ENCODE measurements around the gene HMGN5. TPM values are rescaled to one million over a fixed set of nuclear protein-coding genes. Genes with fewer than 3 reads are reported as not detected.

Gene HMGN5, protein sequence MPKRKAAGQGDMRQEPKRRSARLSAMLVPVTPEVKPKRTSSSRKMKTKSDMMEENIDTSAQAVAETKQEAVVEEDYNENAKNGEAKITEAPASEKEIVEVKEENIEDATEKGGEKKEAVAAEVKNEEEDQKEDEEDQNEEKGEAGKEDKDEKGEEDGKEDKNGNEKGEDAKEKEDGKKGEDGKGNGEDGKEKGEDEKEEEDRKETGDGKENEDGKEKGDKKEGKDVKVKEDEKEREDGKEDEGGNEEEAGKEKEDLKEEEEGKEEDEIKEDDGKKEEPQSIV
- not detected for total RNA-seq

DNA sequence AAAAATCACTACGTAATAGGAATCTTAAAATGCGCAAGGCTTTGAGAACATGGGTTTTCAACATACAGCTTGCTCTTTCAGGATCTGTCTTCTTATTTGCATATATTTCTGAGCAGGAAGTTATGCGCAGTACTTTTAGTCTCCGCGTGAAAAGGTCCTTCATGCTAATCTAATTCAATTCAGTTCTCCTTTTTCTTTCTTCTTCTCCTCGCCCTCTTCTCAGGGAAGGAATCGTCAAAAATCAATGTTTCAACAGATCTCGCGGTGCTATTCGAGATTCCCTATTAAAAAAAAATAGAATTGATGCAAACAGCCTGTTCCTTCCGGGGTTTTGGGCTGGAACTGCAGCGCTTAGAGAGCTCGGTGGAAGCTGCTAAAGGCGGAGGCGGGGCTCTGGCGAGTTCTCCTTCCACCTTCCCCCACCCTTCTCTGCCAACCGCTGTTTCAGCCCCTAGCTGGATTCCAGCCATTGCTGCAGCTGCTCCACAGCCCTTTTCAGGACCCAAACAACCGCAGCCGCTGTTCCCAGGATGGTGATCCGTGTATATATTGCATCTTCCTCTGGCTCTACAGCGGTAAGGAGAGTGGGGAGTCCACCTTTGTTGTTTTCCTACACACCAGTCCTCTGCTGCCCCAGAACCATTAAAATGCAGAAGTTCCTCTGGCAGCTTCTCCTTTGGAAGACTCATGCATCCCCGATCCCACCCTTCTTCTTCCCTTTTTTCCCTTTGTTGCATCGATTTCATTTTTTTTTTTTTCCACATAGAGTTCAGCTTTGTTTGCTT, at the start of gene HMGN5, which contains the start of gene SH3BGRL:
TSS of gene HMGN5 (minus strand) at position 243 of the 785 bp plus-strand sequence. CDS start 80,364 bp downstream, outside the sequence.
TSS of gene SH3BGRL (plus strand) at position 432 of the 785 bp plus-strand sequence. CDS start at position 531, 99 bp downstream.
- Histone ChIP-seq H3K27me3 (ENCODE audit: control insufficient read depth in 3 of 3, insufficient read depth in 3 of 3, low read length in 3 of 3) (no peaks in the 10 kb centered on the region), H3K9me3 (ENCODE audit: control insufficient read depth in 3 of 3, low read length in 3 of 3) (no peaks in the 10 kb centered on the region), H3K4me3 (ENCODE audit: low read length in 3 of 3) (peak within 1 kb of the TSS; percentile 65 to 85 (median 76))

DNA sequence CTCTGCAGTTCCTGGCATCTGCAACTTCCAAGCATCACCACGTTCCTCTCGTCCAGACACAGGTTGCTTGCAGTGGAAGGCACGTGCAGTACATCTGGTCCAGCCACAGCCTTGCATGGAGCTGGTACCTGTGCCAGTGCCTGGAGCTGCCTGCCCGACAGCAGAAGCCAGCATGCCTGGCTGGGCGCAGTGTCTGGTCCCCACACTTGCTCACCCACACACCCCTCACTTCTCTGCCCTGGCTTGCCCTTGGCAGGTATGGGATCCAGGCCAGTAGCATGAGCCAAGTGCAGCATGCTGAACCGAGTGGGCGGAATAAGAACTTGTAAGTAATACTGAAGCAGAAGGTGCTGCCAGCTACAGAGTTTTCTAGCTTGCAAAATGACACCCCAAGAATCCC, 40.0 kb upstream of the HMGN5 start:
- Histone ChIP-seq H3K27ac (ENCODE audit: low read depth, low read length) (no peak overlapping the region), H3K9me3 (ENCODE audit: control insufficient read depth in 3 of 3, low read length in 3 of 3) (peaks cover 0 to 3% (median 0%) of the 10 kb centered on the region in 3 donors), H3K4me1 (ENCODE audit: control insufficient read depth in 3 of 3, insufficient read depth in 3 of 3, low read length in 3 of 3) (no peaks in the 10 kb centered on the region), H3K36me3 (ENCODE audit: control insufficient read depth in 3 of 3, insufficient read depth in 3 of 3, low read length in 3 of 3) (no peaks in the 10 kb centered on the region), H3K27me3 (ENCODE audit: control insufficient read depth in 3 of 3, insufficient read depth in 3 of 3, low read length in 3 of 3) (no peaks in the 10 kb centered on the region), H3K4me3 (ENCODE audit: low read length in 3 of 3) (no peak overlapping the region), H3K9ac (ENCODE audit: low read depth in 1 of 3, low read length in 3 of 3) (no peak overlapping the region)

More for the DNA sequence above, at the start of gene HMGN5, which contains the start of gene SH3BGRL:
- peak within 1 kb of the TSS; percentile 67 for H3K27ac ChIP-seq (ENCODE audit: low read depth, low read length)
- peaks cover 0 to 2% (median 0%) of the 10 kb centered on the region in 3 donors for H3K4me1 ChIP-seq (ENCODE audit: control insufficient read depth in 3 of 3, insufficient read depth in 3 of 3, low read length in 3 of 3)
- no peaks in the 10 kb centered on the region for H3K36me3 ChIP-seq (ENCODE audit: control insufficient read depth in 3 of 3, insufficient read depth in 3 of 3, low read length in 3 of 3)
- H3K9ac ChIP-seq (ENCODE audit: low read depth in 1 of 3, low read length in 3 of 3): peak within 1 kb of the TSS; percentile 28 to 81 (median 75)

DNA sequence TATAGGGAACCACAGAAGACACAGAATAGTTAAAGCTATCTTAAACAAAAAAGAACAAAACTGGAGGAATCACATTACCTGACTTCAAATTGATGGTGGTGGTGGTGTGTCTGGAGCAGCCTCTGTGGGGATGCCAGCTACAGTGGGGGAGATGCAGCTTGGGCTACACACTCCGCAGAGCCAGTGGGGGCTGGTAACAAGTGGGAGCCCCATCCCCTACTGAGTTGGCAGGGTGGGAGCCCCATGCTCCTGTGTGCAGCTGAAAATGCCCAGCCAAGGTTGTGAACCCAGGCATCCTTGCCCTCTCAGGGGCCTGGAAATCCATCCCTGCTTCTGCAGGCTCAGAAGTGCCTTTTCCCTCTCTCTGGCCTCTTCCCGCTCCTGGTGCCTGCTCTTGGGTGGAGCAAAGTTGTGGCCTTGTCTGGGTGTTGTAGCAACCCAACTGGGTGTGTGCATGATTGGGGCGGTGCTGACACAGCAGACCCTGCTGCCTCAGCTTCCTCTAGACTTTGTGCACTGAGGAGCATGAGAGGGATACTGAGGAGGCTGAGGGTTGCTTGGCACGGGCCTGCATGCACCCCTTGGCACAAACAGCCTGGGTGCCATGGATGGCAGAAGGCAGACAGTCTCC, 39.1 kb upstream of the HMGN5 start:
- Histone ChIP-seq H3K4me1 (ENCODE audit: control insufficient read depth in 3 of 3, insufficient read depth in 3 of 3, low read length in 3 of 3) (no peaks in the 10 kb centered on the region), H3K27me3 (ENCODE audit: control insufficient read depth in 3 of 3, insufficient read depth in 3 of 3, low read length in 3 of 3) (no peaks in the 10 kb centered on the region), H3K36me3 (ENCODE audit: control insufficient read depth in 3 of 3, insufficient read depth in 3 of 3, low read length in 3 of 3) (no peaks in the 10 kb centered on the region), H3K27ac (ENCODE audit: low read depth, low read length) (no peak overlapping the region), H3K9me3 (ENCODE audit: control insufficient read depth in 3 of 3, low read length in 3 of 3) (peaks cover 0 to 3% (median 0%) of the 10 kb centered on the region in 3 donors), H3K4me3 (ENCODE audit: low read length in 3 of 3) (no peak overlapping the region), H3K9ac (ENCODE audit: low read depth in 1 of 3, low read length in 3 of 3) (no peak overlapping the region)

DNA sequence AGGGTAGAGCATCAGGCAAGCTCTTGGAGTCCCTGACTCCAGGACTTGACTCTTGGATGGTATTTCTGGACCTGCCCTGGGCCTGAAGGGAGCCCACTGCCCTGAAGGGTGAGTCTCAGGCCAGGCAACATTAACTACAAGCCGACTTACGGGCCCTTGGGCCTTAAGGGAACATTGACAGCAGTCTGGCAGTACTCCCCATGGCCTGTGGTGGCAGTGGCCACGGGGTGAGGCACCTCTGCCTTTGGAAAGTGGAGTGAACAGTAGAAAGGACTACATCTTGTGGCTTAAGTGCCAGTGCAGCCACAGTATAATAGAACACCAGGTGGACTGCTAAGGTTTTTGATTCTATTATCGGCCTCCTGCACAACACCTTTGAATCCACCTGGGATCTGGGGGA, 36.5 kb upstream of the HMGN5 start:
- H3K27ac ChIP-seq (ENCODE audit: low read depth, low read length): no peak overlapping the region
- H3K9me3 ChIP-seq (ENCODE audit: control insufficient read depth in 3 of 3, low read length in 3 of 3): peaks cover 0 to 3% (median 0%) of the 10 kb centered on the region in 3 donors
- no peak overlapping the region for H3K4me3 ChIP-seq (ENCODE audit: low read length in 3 of 3)
- no peak overlapping the region for H3K9ac ChIP-seq (ENCODE audit: low read depth in 1 of 3, low read length in 3 of 3)
- H3K27me3 ChIP-seq (ENCODE audit: control insufficient read depth in 3 of 3, insufficient read depth in 3 of 3, low read length in 3 of 3): no peaks in the 10 kb centered on the region
- no peaks in the 10 kb centered on the region for H3K36me3 ChIP-seq (ENCODE audit: control insufficient read depth in 3 of 3, insufficient read depth in 3 of 3, low read length in 3 of 3)
- H3K4me1 ChIP-seq (ENCODE audit: control insufficient read depth in 3 of 3, insufficient read depth in 3 of 3, low read length in 3 of 3): no peaks in the 10 kb centered on the region

DNA sequence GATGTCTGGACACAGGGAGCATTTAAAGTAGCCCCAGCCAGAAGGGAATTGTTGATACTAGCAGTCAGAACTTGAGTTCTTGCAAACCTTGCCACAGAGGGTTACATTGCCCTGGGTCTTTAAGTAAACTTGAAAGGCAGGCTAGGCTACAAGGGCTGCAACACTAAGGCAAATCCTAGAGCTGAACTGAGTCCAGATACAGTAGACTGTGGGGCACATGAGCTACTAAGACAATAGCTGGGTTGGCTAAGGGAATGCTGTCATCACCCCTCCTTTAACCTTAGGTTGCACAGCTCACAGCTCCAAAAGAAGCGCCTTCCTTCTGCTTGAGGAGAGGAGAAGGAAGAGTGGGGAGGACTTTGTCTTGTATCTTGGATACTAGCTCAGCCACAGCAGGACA, 35.8 kb upstream of the HMGN5 start:
- Histone ChIP-seq H3K4me1 (ENCODE audit: control insufficient read depth in 3 of 3, insufficient read depth in 3 of 3, low read length in 3 of 3) (no peaks in the 10 kb centered on the region), H3K36me3 (ENCODE audit: control insufficient read depth in 3 of 3, insufficient read depth in 3 of 3, low read length in 3 of 3) (no peaks in the 10 kb centered on the region), H3K9me3 (ENCODE audit: control insufficient read depth in 3 of 3, low read length in 3 of 3) (peaks cover 0 to 3% (median 0%) of the 10 kb centered on the region in 3 donors), H3K27me3 (ENCODE audit: control insufficient read depth in 3 of 3, insufficient read depth in 3 of 3, low read length in 3 of 3) (no peaks in the 10 kb centered on the region), H3K27ac (ENCODE audit: low read depth, low read length) (no peak overlapping the region), H3K9ac (ENCODE audit: low read depth in 1 of 3, low read length in 3 of 3) (no peak overlapping the region), H3K4me3 (ENCODE audit: low read length in 3 of 3) (no peak overlapping the region)

DNA sequence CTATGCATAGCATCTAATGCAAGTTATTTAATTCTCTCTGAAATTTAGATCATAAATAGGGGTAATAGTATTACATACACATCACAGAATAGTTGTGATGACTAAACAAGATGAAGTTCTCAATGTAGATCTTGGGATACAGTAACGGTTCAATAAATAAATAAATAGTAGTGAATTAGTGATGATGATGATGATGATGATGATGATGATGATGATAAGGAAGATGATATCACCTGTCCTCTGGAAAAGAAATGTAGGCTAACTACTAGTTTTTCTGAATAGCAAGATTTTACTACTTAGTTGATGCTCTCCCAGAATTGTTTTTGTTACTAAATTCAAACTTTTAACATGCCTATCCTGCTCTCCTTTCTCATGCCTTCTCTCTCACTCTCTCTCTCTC, 30.5 kb upstream of the HMGN5 start:
- no peaks in the 10 kb centered on the region for H3K27me3 ChIP-seq (ENCODE audit: control insufficient read depth in 3 of 3, insufficient read depth in 3 of 3, low read length in 3 of 3)
- no peaks in the 10 kb centered on the region for H3K36me3 ChIP-seq (ENCODE audit: control insufficient read depth in 3 of 3, insufficient read depth in 3 of 3, low read length in 3 of 3)
- no peak overlapping the region for H3K4me3 ChIP-seq (ENCODE audit: low read length in 3 of 3)
- no peaks in the 10 kb centered on the region for H3K4me1 ChIP-seq (ENCODE audit: control insufficient read depth in 3 of 3, insufficient read depth in 3 of 3, low read length in 3 of 3)
- H3K9me3 ChIP-seq (ENCODE audit: control insufficient read depth in 3 of 3, low read length in 3 of 3): no peaks in the 10 kb centered on the region
- no peak overlapping the region for H3K9ac ChIP-seq (ENCODE audit: low read depth in 1 of 3, low read length in 3 of 3)
- H3K27ac ChIP-seq (ENCODE audit: low read depth, low read length): no peak overlapping the region

DNA sequence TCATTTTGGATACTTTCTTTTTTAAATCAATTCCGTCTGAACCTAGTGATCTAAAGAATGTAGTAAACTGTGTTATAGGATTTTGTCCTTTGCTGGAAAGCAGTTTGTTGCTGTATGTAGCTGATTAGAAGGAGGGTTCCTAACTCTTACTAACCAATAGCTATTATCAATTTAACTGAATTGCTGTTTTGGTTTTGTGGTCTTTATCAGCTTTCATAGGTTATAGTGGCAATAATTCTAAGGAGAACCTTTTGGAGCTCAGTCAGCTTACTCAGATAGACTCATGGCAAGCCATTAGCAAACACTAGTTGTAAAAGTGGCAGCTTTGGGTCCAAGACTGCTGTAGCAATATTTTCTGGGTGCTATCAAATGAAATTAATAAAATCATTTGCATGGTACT, 29.8 kb upstream of the HMGN5 start:
- Histone ChIP-seq H3K9ac (ENCODE audit: low read depth in 1 of 3, low read length in 3 of 3) (no peak overlapping the region), H3K4me3 (ENCODE audit: low read length in 3 of 3) (no peak overlapping the region), H3K36me3 (ENCODE audit: control insufficient read depth in 3 of 3, insufficient read depth in 3 of 3, low read length in 3 of 3) (no peaks in the 10 kb centered on the region)

DNA sequence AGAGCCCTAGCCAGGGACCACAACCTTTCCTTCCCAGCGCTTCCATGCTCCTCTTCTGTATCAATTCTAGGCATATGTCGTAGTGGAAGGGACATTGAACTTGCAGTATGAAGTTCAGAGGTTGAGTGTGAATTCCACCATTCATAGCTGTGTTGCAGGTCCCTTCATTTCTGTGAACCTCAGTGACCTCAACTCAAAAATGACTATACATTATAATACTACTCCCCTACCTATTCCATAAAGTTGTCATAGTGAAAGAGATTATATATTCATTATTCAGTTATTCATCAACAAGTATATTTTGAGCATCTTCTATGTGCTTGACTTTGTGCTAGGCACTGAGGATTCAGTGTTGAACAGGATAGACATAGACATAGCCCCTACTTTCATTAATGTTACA, 28.2 kb upstream of the HMGN5 start:
- H3K9me3 ChIP-seq (ENCODE audit: control insufficient read depth in 3 of 3, low read length in 3 of 3): no peaks in the 10 kb centered on the region
- no peak overlapping the region for H3K9ac ChIP-seq (ENCODE audit: low read depth in 1 of 3, low read length in 3 of 3)
- no peak overlapping the region for H3K27ac ChIP-seq (ENCODE audit: low read depth, low read length)

More for the DNA sequence above, 29.8 kb upstream of the HMGN5 start:
- Histone ChIP-seq H3K27ac (ENCODE audit: low read depth, low read length) (no peak overlapping the region), H3K27me3 (ENCODE audit: control insufficient read depth in 3 of 3, insufficient read depth in 3 of 3, low read length in 3 of 3) (no peaks in the 10 kb centered on the region), H3K9me3 (ENCODE audit: control insufficient read depth in 3 of 3, low read length in 3 of 3) (no peaks in the 10 kb centered on the region), H3K4me1 (ENCODE audit: control insufficient read depth in 3 of 3, insufficient read depth in 3 of 3, low read length in 3 of 3) (no peaks in the 10 kb centered on the region)

DNA sequence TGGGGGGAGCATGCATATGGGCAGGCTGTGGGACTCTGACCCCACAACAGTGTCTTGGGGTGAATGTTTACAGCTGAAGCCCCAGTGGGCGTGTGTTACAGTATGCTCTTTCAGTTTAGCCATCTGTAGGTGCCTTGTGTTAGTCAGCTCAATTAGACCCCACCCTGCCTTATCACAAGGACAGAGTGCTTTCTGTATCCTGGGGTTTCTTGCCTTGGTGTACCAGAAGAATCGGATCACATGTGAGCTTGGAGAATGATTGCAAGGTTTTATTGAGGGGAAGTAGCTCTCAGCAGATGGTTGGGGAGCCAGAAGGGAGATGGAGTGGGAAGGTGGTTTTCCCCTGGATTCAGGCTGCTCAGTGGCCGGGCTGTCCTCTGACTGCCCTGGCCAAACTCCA, 27.5 kb upstream of the HMGN5 start:
- Histone ChIP-seq H3K27me3 (ENCODE audit: control insufficient read depth in 3 of 3, insufficient read depth in 3 of 3, low read length in 3 of 3) (no peaks in the 10 kb centered on the region), H3K4me3 (ENCODE audit: low read length in 3 of 3) (no peak overlapping the region), H3K9me3 (ENCODE audit: control insufficient read depth in 3 of 3, low read length in 3 of 3) (no peaks in the 10 kb centered on the region), H3K36me3 (ENCODE audit: control insufficient read depth in 3 of 3, insufficient read depth in 3 of 3, low read length in 3 of 3) (no peaks in the 10 kb centered on the region), H3K4me1 (ENCODE audit: control insufficient read depth in 3 of 3, insufficient read depth in 3 of 3, low read length in 3 of 3) (no peaks in the 10 kb centered on the region), H3K27ac (ENCODE audit: low read depth, low read length) (no peak overlapping the region), H3K9ac (ENCODE audit: low read depth in 1 of 3, low read length in 3 of 3) (no peak overlapping the region)

More for the DNA sequence above, 28.2 kb upstream of the HMGN5 start:
- no peaks in the 10 kb centered on the region for H3K27me3 ChIP-seq (ENCODE audit: control insufficient read depth in 3 of 3, insufficient read depth in 3 of 3, low read length in 3 of 3)
- H3K4me1 ChIP-seq (ENCODE audit: control insufficient read depth in 3 of 3, insufficient read depth in 3 of 3, low read length in 3 of 3): no peaks in the 10 kb centered on the region
- H3K36me3 ChIP-seq (ENCODE audit: control insufficient read depth in 3 of 3, insufficient read depth in 3 of 3, low read length in 3 of 3): no peaks in the 10 kb centered on the region
- no peak overlapping the region for H3K4me3 ChIP-seq (ENCODE audit: low read length in 3 of 3)

Measured in skeletal muscle tissue (tissue), 4 donors.